Activated CD4-positive, alpha-beta T cell treated with anti-CD3 and anti-CD28 coated beads for 36 hours (primary cell): Measurements from ENCODE around the gene MAPK9. TPM values are rescaled to one million over a fixed set of nuclear protein-coding genes. Genes with fewer than 3 reads are reported as not detected.

Experiments
- ATAC-seq: fragments of 200-7000 bp; cut with Tn5 transposase; one replicate; pipeline ENCODE4 v1.10.0; 2021; ENCODE audit warnings: mild to moderate bottlenecking, moderate library complexity
- CTCF ChIA-PET: fragments of 350-600 bp; sonication (Branson Sonifier 250); formaldehyde crosslinking; loops from one replicate; lab custom pipeline; 2021; ENCODE audit warnings: antibody characterized with exemption; lab: Charles Lee
- POLR2A ChIA-PET: fragments of 350-600 bp; sonication (Branson Sonifier 250); formaldehyde crosslinking; loops from one replicate; lab custom pipeline; 2021; ENCODE audit warnings: antibody characterized with exemption, inconsistent platforms; lab: Charles Lee
- DNase-seq: peaks from one replicate; pipeline ENCODE4 v3.0.0-alpha.2; 2020
- H3K27ac Mint-ChIP-seq: one replicate; pipeline ENCODE4 v1.8.0; 2021; ENCODE audit warnings: mixed read lengths
- H3K27me3 Mint-ChIP-seq: one replicate; pipeline ENCODE4 v1.8.0; 2021; ENCODE audit warnings: mixed read lengths
- H3K36me3 Mint-ChIP-seq: one replicate; pipeline ENCODE4 v1.8.0; 2021; ENCODE audit warnings: low read depth, mixed read lengths
- H3K4me1 Mint-ChIP-seq: one replicate; pipeline ENCODE4 v1.8.0; 2021; ENCODE audit warnings: mixed read lengths
- H3K4me3 Mint-ChIP-seq: one replicate; pipeline ENCODE4 v1.8.0; 2021; ENCODE audit warnings: mild to moderate bottlenecking, moderate library complexity, mixed read lengths
- H3K9me3 Mint-ChIP-seq: one replicate; pipeline ENCODE4 v1.8.0; 2021; ENCODE audit warnings: low read depth, mixed read lengths
- intact Hi-C, 2 experiments: fragments of 100-400 bp; cut with DNase I in 1 of 2; cut with micrococcal nuclease in 1 of 2; formaldehyde crosslinking; loops; one replicate each; pipeline versions ENCODE4 v1.14.2 to v1.15.1; 2022 to 2024; cut with DNase I, micrococcal nuclease
- total RNA-seq, 2 experiments: library from RNA; stranded (reverse); gene quantifications; one replicate each; pipeline ENCODE4 v1.2.3, GENCODE V29; 2021

Gene MAPK9
- total RNA-seq = 10 to 100 TPM; 37.0 to 38.1 TPM

DNA sequence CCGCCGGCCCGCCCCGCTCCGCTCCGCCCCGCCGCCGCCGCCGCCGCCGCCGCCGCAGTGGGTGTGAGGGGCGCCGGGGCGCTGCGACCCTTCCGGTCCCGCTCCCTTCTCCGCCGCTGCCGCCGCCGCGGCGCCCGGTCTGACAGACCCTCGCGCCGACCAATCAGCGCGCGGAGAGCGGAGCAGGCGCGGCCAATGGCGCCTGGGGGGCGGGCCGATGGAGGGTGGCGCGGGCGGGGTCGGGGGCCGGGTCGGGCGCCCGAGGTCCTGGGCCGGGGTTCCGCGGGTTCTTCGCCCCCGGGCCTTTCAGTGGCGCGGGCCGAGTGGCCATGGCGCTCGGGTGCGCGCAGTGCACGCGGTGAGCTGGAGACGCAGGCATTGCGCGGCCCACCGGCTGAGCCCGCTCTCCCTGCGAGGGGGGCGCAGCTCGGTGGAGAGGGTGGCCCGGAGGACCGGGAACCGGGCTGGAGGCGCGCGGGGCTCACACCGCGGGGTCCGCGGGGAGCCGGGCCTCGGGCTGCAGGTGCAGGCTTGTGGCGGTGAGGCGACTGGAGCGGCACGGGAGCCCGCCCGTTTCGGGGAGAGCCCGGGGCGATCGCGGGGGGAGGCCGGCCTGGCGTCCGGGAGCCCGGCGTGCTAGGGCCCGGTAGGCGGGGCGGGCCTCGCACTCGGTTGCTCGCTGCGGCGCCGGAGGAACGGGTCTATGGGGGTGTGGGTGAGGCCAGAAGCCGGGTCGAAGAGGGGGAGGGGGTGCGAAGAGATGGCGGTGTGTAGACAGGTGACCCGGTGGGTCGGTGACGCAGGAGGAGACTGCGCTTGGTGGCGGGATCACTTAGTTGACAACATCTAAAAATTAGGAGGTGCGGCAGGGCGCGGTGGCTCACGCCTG is at the start of gene MAPK9:
Gene MAPK9, minus strand, starts transcription at position 141 of the 889 bp plus-strand sequence. CDS start 11,522 bp downstream, outside the sequence.
- peaks cover 37% of the 10 kb centered on the region for H3K4me1 Mint-ChIP-seq
- POLR2A ChIA-PET = no interaction called here
- intact Hi-C loops = loop anchor here (1.0 to 10.0 kb wide), 13 partner anchors 61 to 969 kb away; partner anchors contain the start of genes CNOT6 (in 1 of the 2), GFPT2 (in 1 of the 2), HNRNPH1 (in 1 of the 2) and MAML1 (in 1 of the 2)
- ATAC-seq (peak; percentile 85), DNase-seq (peak; percentile 91)
- H3K27me3 Mint-ChIP-seq = no peaks in the 10 kb centered on the region
- no peaks in the 10 kb centered on the region for H3K9me3 Mint-ChIP-seq
- CTCF ChIA-PET = interaction anchor here (0.6 to 4.3 kb wide), 13 partner anchors 13 to 386 kb away, joined by 3 to 59 read pairs (median 6); no protein-coding TSS in a partner anchor
- peaks cover 7% of the 10 kb centered on the region for H3K36me3 Mint-ChIP-seq
- peak within 1 kb of the TSS; percentile 93 for H3K27ac Mint-ChIP-seq
- H3K4me3 Mint-ChIP-seq = peak within 1 kb of the TSS; percentile 91

DNA sequence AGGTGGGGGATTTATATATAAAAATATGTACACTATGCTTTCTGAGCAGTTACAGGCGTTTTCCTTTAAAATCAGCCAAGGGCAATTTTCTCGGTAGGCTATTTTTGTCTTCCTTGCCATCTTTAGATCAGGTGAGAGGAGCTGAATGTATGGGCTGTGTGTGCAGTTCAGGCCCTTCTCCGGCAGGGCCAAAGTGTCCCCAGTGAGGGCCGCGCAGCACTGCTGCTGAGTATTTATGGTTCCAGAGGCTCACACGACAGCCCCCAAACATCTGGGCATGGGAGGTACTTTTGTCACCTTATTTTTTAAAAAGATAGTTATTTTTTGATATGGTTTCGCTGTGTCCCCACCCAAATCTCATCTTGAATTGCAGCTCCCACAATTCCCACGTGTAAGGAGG is 49.7 kb upstream of the MAPK9 start:
- no peaks in the 10 kb centered on the region for H3K9me3 Mint-ChIP-seq
- ATAC-seq (no peak), DNase-seq (no peak)
- peaks cover 11% of the 10 kb centered on the region for H3K27me3 Mint-ChIP-seq
- no peak overlapping the region for H3K27ac Mint-ChIP-seq
- ChIA-PET CTCF (interaction anchor here (1.2 kb wide), 1 partner anchor 13 kb away, joined by 4 read pairs; no protein-coding TSS in a partner anchor), POLR2A (no interaction called here)
- H3K36me3 Mint-ChIP-seq = no peaks in the 10 kb centered on the region
- H3K4me1 Mint-ChIP-seq = no peaks in the 10 kb centered on the region
- intact Hi-C loops = no loop called here
- no peak overlapping the region for H3K4me3 Mint-ChIP-seq

DNA sequence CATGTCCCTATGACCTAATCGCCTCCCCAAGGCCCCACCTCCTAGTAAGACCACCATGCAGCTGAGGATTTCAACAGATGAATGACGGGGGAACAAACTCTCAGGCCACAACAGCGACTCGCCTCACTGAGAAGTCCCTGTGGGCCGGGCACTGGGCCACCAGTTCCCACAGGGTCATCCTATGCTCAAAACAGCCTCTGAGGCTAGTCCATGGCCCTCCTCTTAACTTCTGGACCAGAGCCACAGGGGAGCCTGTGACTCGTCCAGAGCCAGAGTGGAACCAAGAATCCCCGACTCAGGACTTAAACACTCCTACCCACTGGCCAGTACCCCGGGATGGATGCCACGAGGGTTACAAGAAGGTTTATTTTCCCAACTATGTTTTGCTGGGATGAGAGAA is 49.0 kb upstream of the MAPK9 start:
- H3K27ac Mint-ChIP-seq = no peak overlapping the region
- CTCF ChIA-PET = interaction anchor here (1.2 kb wide), 1 partner anchor 12 kb away, joined by 4 read pairs; no protein-coding TSS in a partner anchor
- DNase-seq = no peak
- H3K9me3 Mint-ChIP-seq = no peaks in the 10 kb centered on the region
- intact Hi-C loops = no loop called here
- no peak overlapping the region for H3K4me3 Mint-ChIP-seq
- H3K4me1 Mint-ChIP-seq = no peaks in the 10 kb centered on the region
- peaks cover 9% of the 10 kb centered on the region for H3K27me3 Mint-ChIP-seq
- no peak for ATAC-seq
- POLR2A ChIA-PET = no interaction called here
- no peaks in the 10 kb centered on the region for H3K36me3 Mint-ChIP-seq

DNA sequence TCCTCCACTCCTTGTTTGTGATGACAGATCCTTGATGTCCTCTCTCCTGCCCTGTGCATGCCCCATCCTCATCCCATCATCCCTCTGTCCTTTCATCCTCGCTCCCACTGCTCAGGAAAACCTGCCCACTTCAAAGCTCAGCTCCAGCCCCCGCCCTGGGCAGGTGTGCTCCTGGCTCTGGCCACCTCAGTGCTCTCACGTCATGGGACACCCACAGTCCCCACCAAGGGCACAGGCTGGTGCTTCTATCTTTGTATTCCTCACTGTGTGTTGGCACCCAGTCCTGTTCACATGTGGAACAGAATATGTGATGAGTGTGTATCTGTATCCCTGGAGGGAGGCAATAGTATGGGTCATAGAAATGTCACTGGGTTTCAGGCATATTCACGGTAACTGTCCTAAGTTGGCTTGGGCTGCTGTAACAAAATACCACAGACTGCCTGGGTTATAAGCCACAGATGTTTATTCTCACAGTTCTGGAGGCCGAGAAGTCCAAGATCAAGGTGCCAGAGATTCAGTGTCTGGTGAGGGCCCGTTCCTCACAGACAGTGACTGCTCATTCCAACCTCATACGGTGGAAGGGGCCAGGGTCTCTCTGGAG is 47.8 kb upstream of the MAPK9 start:
- ATAC-seq = no peak
- H3K27ac Mint-ChIP-seq = peak overlapping the region; percentile 5

DNA sequence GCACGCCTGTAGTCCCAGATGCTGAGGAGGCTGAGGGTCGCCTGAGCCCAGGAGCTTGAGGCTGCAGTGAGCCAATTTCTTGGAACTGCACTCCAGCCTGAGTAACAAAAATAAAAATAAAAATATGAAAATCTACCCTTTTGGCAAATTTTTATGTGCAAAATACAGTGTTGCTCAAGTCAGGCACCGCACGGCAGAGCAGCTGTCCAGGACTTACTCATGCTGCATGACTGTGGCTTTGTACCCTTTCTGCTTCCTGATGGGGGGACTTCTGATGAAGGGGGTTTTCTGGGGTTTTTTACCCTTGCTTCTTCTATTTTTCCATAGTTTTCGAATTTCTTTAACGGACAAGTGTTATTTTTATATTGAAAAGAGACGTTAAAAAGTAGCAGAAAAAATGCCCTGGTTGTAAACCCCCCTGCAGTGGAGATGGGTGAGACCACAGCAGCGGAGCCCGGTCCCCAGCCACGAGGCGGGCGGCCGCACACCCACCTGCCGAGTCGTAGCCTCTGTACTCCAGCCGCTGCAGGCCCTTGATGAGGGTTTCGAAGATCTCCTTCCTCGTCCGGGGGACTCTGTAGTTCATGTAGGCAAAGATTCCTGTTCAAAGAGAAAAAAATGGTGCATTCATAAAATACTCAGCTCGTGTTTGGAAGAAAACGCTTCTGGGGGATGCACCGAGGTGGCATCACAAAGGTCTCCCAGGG is 46.3 kb upstream of the MAPK9 start:
- peaks cover 8% of the 10 kb centered on the region for H3K27me3 Mint-ChIP-seq
- H3K36me3 Mint-ChIP-seq = no peaks in the 10 kb centered on the region
- ATAC-seq = no peak
- no peaks in the 10 kb centered on the region for H3K4me1 Mint-ChIP-seq
- no peak for DNase-seq
- no peak overlapping the region for H3K27ac Mint-ChIP-seq
- intact Hi-C loops = no loop called here
- no peaks in the 10 kb centered on the region for H3K9me3 Mint-ChIP-seq
- POLR2A ChIA-PET = no interaction called here
- CTCF ChIA-PET = interaction anchor here (2.1 kb wide), 1 partner anchor 9 kb away, joined by 6 read pairs; no protein-coding TSS in a partner anchor
- H3K4me3 Mint-ChIP-seq = no peak overlapping the region

More for the DNA sequence above, 47.8 kb upstream of the MAPK9 start:
- ChIA-PET CTCF (interaction anchor here (2.1 kb wide), 1 partner anchor 11 kb away, joined by 6 read pairs; no protein-coding TSS in a partner anchor), POLR2A (no interaction called here)
- no peaks in the 10 kb centered on the region for H3K4me1 Mint-ChIP-seq
- H3K4me3 Mint-ChIP-seq = no peak overlapping the region
- DNase-seq = no peak
- no peaks in the 10 kb centered on the region for H3K9me3 Mint-ChIP-seq
- peaks cover 9% of the 10 kb centered on the region for H3K27me3 Mint-ChIP-seq
- intact Hi-C loops = no loop called here
- no peaks in the 10 kb centered on the region for H3K36me3 Mint-ChIP-seq

DNA sequence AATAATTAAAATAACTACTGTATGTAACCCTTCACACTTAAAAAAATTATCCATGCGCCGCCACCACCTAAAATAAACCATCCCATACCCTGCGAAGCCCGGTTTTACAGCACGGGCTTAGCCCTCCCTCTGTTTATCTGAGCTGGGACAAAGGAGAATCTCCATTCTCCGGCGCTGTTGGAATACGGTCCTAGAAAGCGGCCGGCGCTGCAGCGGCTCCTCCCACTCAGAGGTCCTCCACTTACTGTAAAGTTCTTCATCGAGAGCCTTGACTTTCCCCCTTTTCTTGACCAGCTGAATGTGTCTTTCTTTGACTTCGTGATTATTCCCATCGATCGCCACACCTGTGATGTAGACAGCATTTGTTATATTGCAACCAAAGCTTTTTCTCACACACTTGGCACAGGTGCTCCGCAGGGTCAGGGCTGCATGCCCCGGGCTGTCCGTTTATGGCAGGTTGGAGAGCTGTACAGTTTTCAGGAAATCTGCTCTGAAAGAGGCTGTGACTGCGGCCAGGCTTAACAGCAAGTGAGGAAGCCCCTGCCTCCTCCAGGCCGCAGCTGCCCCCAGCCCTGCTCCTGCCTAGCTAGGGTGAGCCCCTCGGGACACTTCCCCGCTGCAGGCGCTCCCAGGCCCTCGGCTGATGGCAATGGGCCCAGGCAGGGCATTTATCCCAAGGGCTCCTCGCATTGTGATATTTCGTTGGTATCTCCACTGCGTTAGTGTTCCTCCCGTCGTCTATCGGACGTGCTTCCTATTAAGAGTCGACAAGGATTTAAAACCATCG is 44.5 kb upstream of the MAPK9 start:
- no peaks in the 10 kb centered on the region for H3K36me3 Mint-ChIP-seq
- intact Hi-C loops = no loop called here
- ATAC-seq (no peak), DNase-seq (no peak)
- no peaks in the 10 kb centered on the region for H3K9me3 Mint-ChIP-seq
- H3K4me1 Mint-ChIP-seq = no peaks in the 10 kb centered on the region
- ChIA-PET POLR2A (no interaction called here), CTCF (interaction anchor here (0.6 to 1.5 kb wide), 4 partner anchors 19 to 1746 kb away, joined by 3 read pairs; partner anchors contain the start of gene COL23A1)
- H3K27me3 Mint-ChIP-seq = peaks cover 10% of the 10 kb centered on the region
- no peak overlapping the region for H3K27ac Mint-ChIP-seq
- no peak overlapping the region for H3K4me3 Mint-ChIP-seq

DNA sequence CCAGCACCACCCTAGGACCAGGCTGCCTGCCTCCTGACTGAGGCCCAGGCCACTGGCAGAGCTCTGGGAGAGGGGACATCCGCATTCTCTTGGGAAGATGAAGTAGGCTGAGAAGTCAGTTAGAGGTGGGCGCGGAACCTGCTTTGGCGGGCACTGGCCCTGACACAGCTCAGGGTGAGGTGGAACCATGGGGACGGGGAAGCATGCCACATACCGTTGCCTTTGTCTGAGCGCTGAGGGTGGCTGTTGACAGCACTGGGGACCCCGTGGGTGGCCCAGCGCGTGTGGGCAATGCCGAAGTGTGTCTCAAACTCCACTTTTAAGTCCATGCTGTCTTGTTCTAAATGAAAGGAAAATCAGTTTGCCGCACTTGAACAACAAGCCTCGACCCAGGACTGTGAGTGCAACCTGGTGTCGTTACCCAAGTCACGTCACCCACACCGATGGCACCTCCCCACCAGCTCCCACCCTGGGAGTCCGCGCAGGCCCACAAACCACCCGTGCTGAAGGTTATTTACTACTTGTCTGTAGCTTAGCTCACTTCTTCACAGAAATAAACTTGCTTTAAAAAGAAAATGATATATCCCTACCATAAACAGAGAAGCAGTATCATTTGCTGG is 43.8 kb upstream of the MAPK9 start:
- DNase-seq (no peak), ATAC-seq (no peak)
- Mint-ChIP-seq H3K36me3 (no peaks in the 10 kb centered on the region), H3K27ac (no peak overlapping the region), H3K4me1 (no peaks in the 10 kb centered on the region), H3K4me3 (no peak overlapping the region), H3K27me3 (peaks cover 15% of the 10 kb centered on the region), H3K9me3 (no peaks in the 10 kb centered on the region)
- ChIA-PET POLR2A (no interaction called here), CTCF (interaction anchor here (0.6 to 1.5 kb wide), 3 partner anchors 19 to 227 kb away, joined by 3 read pairs; no protein-coding TSS in a partner anchor)
- intact Hi-C loops = no loop called here

DNA sequence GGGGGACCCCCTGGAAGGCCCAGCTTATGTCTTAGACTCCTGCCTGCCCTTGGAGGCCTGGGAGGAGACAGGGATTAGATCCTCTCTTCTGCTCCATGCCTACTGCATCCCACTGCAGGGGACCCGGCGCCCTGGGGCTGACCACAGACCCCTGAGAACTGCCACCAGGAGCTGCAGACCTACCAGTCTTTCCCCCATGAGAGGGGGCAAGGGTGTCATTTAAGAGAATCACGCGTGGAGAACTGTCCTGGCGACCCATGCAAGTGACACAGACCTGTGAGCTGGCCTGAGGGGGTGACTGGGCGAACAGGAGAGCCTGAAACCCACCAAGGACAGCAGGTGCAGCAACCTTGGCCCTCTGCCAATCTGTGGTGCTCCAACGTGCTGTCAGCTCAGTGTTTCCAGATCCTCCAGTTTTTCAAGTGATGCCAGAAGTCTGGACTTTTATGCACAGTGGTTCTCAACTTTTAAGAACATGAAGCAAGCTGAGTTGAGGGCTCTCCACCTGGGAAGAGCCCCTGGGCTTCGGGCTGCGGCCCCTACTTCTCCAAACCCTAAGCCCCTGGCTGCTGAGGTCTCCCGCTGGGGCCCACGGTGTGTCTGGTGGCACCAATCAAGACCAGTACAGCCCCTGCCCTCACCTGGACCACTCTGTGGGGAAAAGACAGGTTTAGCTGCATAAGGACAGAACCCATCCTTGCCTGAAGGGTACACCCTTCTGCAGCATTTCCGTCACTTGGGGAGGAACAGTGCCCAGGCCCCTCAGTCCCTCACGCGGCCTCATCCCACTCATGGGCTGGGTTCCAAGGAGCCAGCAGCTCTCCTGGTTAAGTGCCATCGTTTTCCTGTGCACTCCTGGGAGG is 43.1 kb upstream of the MAPK9 start:
- intact Hi-C loops = no loop called here
- no peaks in the 10 kb centered on the region for H3K4me1 Mint-ChIP-seq
- DNase-seq (no peak), ATAC-seq (no peak)
- ChIA-PET CTCF (no interaction called here), POLR2A (no interaction called here)
- H3K4me3 Mint-ChIP-seq = no peak overlapping the region
- H3K27ac Mint-ChIP-seq = no peak overlapping the region
- H3K36me3 Mint-ChIP-seq = no peaks in the 10 kb centered on the region
- no peaks in the 10 kb centered on the region for H3K9me3 Mint-ChIP-seq
- H3K27me3 Mint-ChIP-seq = peaks cover 15% of the 10 kb centered on the region

DNA sequence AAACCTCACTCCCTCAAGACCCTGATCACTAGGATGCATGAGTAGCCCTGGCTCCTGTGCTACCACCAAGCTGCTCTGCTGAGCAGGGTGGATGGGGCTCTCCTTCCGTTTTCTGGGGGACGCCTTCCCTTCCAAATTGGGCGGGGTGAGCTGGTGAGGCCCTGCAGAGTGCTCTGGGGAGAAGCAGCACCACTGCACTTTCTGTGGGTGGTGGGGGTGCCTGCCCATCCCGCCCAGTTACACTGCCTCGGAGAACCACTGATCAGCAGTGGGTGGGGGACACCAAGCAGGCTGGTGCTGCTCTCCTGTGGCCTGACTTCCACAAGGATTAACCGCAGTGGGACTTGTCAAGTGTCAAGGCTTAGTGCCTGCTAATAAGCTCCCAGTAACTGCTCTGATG is 42.3 kb upstream of the MAPK9 start:
- H3K4me1 Mint-ChIP-seq = no peaks in the 10 kb centered on the region
- ATAC-seq = no peak
- H3K36me3 Mint-ChIP-seq = no peaks in the 10 kb centered on the region
- no peak for DNase-seq
- H3K4me3 Mint-ChIP-seq = no peak overlapping the region
- H3K27ac Mint-ChIP-seq = no peak overlapping the region
- no peaks in the 10 kb centered on the region for H3K9me3 Mint-ChIP-seq
- POLR2A ChIA-PET = no interaction called here
- peaks cover 12% of the 10 kb centered on the region for H3K27me3 Mint-ChIP-seq
- CTCF ChIA-PET = interaction anchor here (0.7 kb wide), 1 partner anchor 29 kb away, joined by 3 read pairs; no protein-coding TSS in a partner anchor
- intact Hi-C loops = no loop called here
